B cell (primary cell): ENCODE data around the gene SLC25A17.

Experiments used
- CTCF ChIP-seq: fragments of 200-600 bp; IDR thresholded peaks from one replicate; pipeline ENCODE4 v1.8.0; 2022; ENCODE audit warnings: antibody characterized with exemption, mild to moderate bottlenecking
- EZH2 ChIP-seq: IDR thresholded peaks from 2 replicates; pipeline ENCODE4 v1.6.1; 2012; ENCODE audit warnings: borderline replicate concordance, low read depth, mild to moderate bottlenecking, moderate library complexity, low read length; ENCODE audit not compliant: insufficient read depth, poor library complexity, severe bottlenecking

- no peak for TF ChIP-seq CTCF
- TF ChIP-seq EZH2 = no peak
These were observed 36.2 kb upstream of the SLC25A17 start for GRCh38 chr22:40855071-40855978.
